HL-60/S4 treated with phorbol 12-myristate 13-acetate at 8.2 ng/mL for 4 days and 3 days (cell line): ENCODE measurements around the gene NGLY1.

ENCODE experiments used
- in situ Hi-C: fragments of 300-500 bp; cut with MboI; formaldehyde crosslinking; loops from 2 replicates; pipeline ENCODE4 v1.15.0; 2022; ENCODE audit warnings: low sequenced_read_pairs

The NGLY1 gene

GRCh38 chr3:25782938-25783660 lies at the start of gene NGLY1:
NGLY1 (minus strand) TSS chr3:25783443; CDS start chr3:25783390, 53 bp downstream.
- in situ Hi-C loops: no loop called here

GRCh38 chr3:25831578-25831977 lies 48.3 kb upstream of the NGLY1 start:
- in situ Hi-C loops: no loop called here

- in situ Hi-C loops: no loop called here
Measured at GRCh38 chr3:25830373-25831280, 47.4 kb upstream of the NGLY1 start.

DNA sequence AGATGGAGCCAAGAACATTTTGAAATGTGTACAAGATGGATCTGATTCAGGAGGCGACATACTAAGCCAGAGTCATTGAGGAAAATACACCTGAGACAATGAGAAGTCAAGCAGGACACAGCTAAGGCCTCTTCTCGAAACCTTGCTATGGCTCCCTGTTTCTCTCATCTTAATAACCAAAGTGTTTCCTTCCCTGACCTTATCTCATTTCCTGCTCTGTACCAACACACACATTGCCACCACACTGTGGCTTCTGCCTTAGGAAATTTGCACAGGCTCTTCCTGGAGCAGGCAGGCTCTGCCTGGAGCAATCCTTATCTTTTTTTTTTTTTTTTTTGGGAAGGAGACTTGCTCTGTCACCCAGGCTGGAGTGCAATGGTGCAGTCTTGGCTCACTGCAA lies 43.3 kb upstream of the NGLY1 start:
- in situ Hi-C loops: no loop called here

DNA sequence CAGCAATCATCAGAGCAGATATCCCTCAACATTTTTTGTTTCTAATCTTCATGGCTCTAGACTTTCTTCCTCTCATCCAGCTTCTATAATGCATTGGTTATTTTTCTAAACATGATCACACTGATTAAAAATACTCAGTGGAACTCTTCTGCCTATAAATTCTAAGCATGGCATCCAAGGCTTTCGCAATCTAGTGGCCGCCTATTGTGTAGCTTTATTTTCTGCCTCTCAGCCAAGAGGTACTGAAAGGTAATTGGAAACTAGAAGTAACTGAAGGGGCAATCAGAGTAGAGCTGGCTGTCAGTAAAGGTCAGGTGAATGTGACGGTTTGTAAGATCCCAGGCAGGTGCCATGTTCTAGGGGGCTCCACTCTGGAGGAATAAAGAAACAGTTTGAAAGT lies 40.1 kb upstream of the NGLY1 start:
- in situ Hi-C loops: no loop called here

DNA sequence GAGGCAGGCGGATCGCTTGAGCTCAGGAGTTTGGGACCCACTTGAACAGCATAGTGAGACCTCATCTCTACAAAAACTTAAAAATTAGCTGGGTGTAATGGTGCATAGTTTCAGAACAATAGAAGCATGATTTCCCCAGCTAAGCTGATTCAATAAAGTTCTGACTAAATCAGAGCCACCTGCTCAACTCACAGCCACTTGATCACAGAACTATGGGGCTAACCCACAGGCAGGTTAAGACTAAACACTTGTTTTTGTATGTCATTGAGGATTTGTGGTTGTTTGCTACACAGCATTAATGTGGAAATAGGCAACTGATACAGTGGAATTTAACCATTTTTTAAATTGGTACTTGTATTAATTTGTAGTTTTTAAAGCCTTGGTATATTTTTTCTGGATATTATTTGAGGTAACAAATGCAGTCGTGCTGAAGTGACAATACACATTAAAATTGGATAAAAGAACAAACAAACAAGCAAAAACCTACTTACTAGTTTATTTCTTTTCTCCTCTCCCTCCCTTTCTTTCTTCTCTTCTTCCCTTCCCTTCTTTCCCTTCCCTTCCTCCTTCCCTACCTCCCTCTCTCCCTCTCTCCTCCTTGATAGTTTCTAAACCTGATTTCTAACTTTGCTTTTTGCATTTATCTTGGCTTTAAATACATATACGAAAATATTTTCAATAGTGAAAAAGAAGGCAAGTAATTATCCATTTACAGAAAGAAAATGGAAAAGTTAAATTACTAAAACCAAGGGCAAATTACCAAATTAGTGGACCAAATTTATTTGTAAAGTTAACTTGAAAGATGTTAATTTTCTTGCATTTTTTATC lies 38.7 kb upstream of the NGLY1 start:
- in situ Hi-C loops: no loop called here

DNA sequence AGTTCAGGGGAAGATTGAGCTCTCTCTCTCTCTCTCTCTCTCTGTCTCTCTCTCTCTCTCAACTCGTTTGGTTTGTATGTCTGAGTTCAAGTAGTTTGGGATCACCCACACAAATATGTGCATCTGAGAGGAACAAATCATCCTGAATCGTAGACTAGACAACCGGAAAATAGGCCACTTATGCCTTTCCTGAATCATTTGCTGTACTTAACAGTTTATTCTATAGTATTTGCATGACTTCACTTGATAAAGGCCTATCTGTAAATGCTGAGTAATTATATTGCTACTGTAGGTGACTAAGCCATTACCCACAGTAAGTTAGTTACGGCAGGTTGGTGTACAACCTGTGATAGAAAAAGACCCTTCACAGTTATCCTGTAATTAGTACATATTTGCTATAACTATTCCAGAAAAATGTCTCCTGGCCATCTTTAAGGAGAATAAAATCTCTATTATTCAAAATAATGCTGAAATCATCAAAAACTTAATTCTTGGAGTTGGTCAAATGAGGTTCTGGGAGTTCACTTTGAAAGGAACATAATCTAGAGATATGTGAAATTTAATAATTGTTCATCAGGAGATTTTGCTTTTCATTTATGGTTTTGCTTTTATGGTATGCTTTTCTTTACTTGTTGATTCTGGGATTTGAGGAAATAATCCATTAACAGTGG lies 37.7 kb upstream of the NGLY1 start:
- in situ Hi-C loops: no loop called here

DNA sequence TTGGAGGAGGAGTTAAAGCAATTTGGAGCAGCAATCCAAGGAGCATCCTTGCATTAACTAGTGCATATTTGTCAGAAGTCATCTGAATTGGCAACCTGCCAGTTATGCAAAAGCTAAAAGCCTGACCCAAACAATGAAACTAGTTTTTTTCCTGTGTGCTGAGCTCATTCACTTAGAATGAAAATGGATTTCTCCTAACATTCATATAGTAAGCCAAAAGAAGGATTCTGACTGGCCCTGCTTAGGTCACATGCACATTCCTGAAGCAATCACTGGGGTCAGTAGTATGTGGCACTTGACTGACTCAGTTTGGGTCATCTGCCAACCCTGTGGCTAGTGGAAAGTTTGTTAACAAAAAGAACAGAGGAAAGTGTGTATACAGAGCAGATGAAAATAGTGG lies 37.1 kb upstream of the NGLY1 start:
- in situ Hi-C loops: no loop called here

- in situ Hi-C loops: no loop called here
Measured at GRCh38 chr3:25818335-25818734, 35.1 kb upstream of the NGLY1 start.

GRCh38 chr3:25817638-25818037 lies 34.4 kb upstream of the NGLY1 start:
- in situ Hi-C loops: no loop called here

GRCh38 chr3:25817107-25817506 lies 33.9 kb upstream of the NGLY1 start:
- in situ Hi-C loops: no loop called here

GRCh38 chr3:25812644-25813043 lies 29.4 kb upstream of the NGLY1 start:
- in situ Hi-C loops: no loop called here

DNA sequence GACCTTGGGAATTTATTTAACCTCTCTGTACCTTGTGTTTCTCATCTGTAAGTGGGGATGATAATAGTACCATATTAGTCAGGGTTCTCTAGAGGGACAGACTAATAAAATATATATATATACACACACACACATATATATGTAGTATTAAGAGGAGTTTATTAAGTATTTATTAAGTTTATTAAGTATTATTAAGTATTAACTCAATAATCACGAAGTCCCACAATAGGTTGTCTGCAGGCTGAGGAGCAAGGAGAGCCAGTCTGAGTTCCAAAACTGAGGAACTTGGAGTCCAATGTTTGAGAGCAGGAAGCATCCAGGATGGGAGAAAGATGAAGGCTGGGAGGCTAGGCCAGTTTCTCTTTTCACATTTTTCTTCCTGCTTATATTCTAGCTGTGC lies 21.4 kb upstream of the NGLY1 start:
- in situ Hi-C loops: no loop called here

DNA sequence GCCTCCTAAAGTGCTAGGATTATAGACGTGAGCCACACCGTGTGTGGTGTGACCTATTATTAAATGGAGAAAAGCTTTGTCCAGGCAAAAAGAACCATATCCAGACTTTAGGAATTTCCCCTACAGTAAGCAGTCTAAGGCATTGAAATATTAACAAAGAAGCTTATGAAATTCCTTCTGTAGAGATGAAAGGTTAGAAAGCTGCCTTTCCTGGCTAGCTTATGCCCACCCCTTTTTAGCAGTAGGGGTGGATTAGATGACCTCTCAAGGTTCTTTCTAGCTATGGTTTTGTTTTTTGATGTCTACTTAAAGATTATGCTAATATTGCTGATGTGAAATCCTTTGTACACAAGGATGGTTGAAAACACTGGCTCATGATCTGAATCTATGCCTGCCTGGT lies 20.6 kb upstream of the NGLY1 start:
- in situ Hi-C loops: no loop called here

- in situ Hi-C loops: no loop called here
Measured at GRCh38 chr3:25801786-25802185, 18.5 kb upstream of the NGLY1 start.

DNA sequence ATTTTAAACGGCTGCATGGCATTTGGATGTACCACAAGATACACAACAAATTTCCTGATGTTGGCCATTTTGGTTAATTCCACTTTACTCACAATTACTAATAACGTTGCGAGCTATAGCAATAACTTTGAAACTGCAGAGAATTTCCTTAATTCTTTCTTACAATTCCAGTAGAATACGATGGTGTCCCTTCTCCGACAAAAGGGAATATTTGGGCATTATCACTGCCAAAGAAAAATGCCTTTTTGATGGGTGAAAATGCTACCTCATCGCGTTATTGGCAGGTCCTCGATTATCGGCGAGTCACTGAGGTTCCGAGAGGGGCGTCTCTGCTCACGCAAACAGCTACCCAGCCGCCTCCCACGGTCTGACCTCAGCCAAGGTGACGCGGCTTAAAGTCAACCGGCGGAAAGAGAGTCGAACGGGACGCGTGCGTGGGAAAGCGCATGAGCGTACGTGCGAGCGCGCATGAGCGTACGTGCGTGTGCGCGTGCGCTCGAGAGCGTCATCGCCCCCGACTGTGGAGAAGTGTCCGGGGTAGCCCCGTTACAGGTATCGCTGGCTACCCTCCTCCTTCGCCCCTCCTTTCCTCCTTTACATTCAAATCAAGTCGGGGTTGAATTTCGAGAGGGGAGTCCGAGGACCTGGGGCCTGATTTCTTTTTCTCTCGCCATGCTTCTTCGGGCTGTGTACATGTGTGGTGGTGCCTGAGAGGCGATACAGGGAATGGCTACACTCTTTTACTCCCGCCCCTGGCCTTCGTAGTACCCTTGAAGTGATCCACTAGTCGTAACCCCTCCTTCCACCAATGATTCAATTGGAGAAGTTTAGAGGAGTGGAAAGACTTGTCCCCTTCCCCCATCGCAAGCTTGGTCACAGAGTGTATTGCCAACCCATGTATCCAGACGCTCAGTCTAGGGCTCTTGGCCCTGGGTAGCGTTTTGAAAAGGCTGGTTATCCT lies 6.6 kb upstream of the NGLY1 start, which contains the start of gene OXSM:
TSS of gene OXSM (plus strand) at position 495 of the 961 bp plus-strand sequence. CDS start 931 bp downstream, outside the sequence.
- in situ Hi-C loops: no loop called here

DNA sequence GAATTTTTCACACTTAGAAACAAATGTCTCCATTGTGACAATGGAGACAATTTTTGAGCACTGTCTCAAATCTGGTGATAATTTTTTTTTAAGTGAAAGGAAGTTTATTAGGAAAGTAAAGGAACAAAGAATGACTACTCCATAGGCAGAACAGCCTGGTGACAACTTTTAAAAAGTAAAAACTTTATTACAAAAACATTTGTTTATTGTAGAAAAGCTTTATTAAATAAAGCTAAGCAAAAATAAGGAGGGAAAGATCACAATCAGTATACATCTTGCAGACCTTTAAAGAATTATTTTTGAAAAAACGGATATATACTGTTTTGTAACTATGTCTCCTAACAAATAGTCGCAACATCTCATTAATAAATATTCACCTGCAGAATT lies 6.0 kb upstream of the NGLY1 start:
- in situ Hi-C loops: no loop called here

GRCh38 chr3:25787689-25788088 lies 4.4 kb upstream of the NGLY1 start:
- in situ Hi-C loops: no loop called here

GRCh38 chr3:25785826-25786225 lies 2.6 kb upstream of the NGLY1 start:
- in situ Hi-C loops: no loop called here
